ENCODE measurements around the gene BBC3. TPM values are rescaled to one million over a fixed set of nuclear protein-coding genes. Genes with fewer than 3 reads are reported as not detected.

The BBC3 gene
- total RNA-seq, 6 experiments from 2014 or later: 1.8 to 8.0 (median 3.1) TPM

- Histone ChIP-seq H3K9me3 (no peaks in the 10 kb centered on the region), H3K4me3 (no peak overlapping the region), H3K4me1 (peaks cover 0 to 24% (median 10%) of the 10 kb centered on the region in 4 donors), H3K36me3 (peaks cover 0 to 3% (median 0%) of the 10 kb centered on the region in 4 donors), H3K27me3 (no peaks in the 10 kb centered on the region), H3K27ac (no peak overlapping the region)
- TF ChIP-seq POLR2A (IDR thresholded peaks at IDR 0.05) (no peak), CTCF (IDR thresholded peaks at IDR 0.05) (no peak)
- ATAC-seq (no peak), DNase-seq (no peak)
- intact Hi-C loops (cut with DNase I): no loop called here
- WGBS (ENCODE audit: insufficient coverage, low coverage, low lambda C conversion rate, missing lambda C conversion rate): 81% methylated on average over 15 of the region's 17 CpGs
Measured at GRCh38 chr19:47186446-47187334, 44.3 kb downstream of the BBC3 start.

GRCh38 chr19:47183601-47184000 is 47.4 kb downstream of the BBC3 start:
- no peak for DNase-seq
- intact Hi-C loops (cut with DNase I): no loop called here
- TF ChIP-seq CTCF (IDR thresholded peaks at IDR 0.05) (no peak), POLR2A (IDR thresholded peaks at IDR 0.05) (no peak)
- Histone ChIP-seq H3K4me1 (no peaks in the 10 kb centered on the region), H3K36me3 (peaks cover 0 to 6% (median 1%) of the 10 kb centered on the region in 4 donors), H3K27me3 (no peaks in the 10 kb centered on the region), H3K27ac (no peak overlapping the region), H3K4me3 (no peak overlapping the region), H3K9me3 (no peaks in the 10 kb centered on the region)
- 50% methylated on average over 1 of the region's 2 CpGs for WGBS (ENCODE audit: insufficient coverage, low coverage, low lambda C conversion rate, missing lambda C conversion rate)
- ATAC-seq: no peak

GRCh38 chr19:47179653-47180310 is 51.2 kb downstream of the BBC3 start:
- Histone ChIP-seq H3K36me3 (peaks cover 0 to 12% (median 1%) of the 10 kb centered on the region in 4 donors), H3K4me3 (no peak overlapping the region), H3K4me1 (no peaks in the 10 kb centered on the region), H3K27me3 (no peaks in the 10 kb centered on the region), H3K27ac (no peak overlapping the region), H3K9me3 (no peaks in the 10 kb centered on the region)
- no peak for TF ChIP-seq POLR2A (IDR thresholded peaks at IDR 0.05)
- TF ChIP-seq CTCF (IDR thresholded peaks at IDR 0.05): no peak
- DNase-seq: no peak
- intact Hi-C loops (cut with DNase I): no loop called here
- 90% methylated on average over 3 of the region's 4 CpGs for WGBS (ENCODE audit: insufficient coverage, low coverage, low lambda C conversion rate, missing lambda C conversion rate)
- ATAC-seq: no peak

GRCh38 chr19:47176627-47177090 is 54.3 kb downstream of the BBC3 start:
- WGBS (ENCODE audit: insufficient coverage, low coverage, low lambda C conversion rate, missing lambda C conversion rate): 46% methylated on average over 5 of the region's 5 CpGs
- H3K4me3 ChIP-seq: no peak overlapping the region
- intact Hi-C loops (cut with DNase I): no loop called here
- H3K9me3 ChIP-seq: no peaks in the 10 kb centered on the region
- H3K27ac ChIP-seq: peak overlapping the region in 1 of 3 donors; percentile 4
- no peak for TF ChIP-seq POLR2A (IDR thresholded peaks at IDR 0.05)
- no peak for TF ChIP-seq CTCF (IDR thresholded peaks at IDR 0.05)
- no peaks in the 10 kb centered on the region for H3K4me1 ChIP-seq
- no peaks in the 10 kb centered on the region for H3K27me3 ChIP-seq
- peaks cover 0 to 12% (median 6%) of the 10 kb centered on the region in 4 donors for H3K36me3 ChIP-seq
- DNase-seq (no peak), ATAC-seq (peak; percentile 26 to 63 (median 50))

Data from right lobe of liver (tissue), 6 donors.